GM12892 (cell line): ENCODE data around the gene RMDN2.

ENCODE experiments used
- POLR2A ChIP-seq: IDR thresholded peaks from 2 replicates; pipeline ENCODE4 v1.6.1; 2011; ENCODE audit warnings: low read depth, low read length, control low read depth
- POLR2AphosphoS5 ChIP-seq: IDR thresholded peaks from 2 replicates; pipeline ENCODE4 v1.6.1; 2011; ENCODE audit warnings: low read depth, low read length, control low read depth
- TAF1 ChIP-seq: IDR thresholded peaks from 2 replicates; pipeline ENCODE4 v1.6.1; 2011; ENCODE audit warnings: low read depth, mild to moderate bottlenecking, control low read depth, low read length, borderline replicate concordance

GRCh38 chr2:37975808-37976207 lies 50.7 kb downstream of the RMDN2 start:
- TF ChIP-seq TAF1: no peak
- TF ChIP-seq POLR2A: no peak
- no peak for TF ChIP-seq POLR2AphosphoS5
